Activated T-cell treated with anti-CD3 and anti-CD28 coated beads, Interleukin-2, amount 50 U/mL, for 4 hours (primary cell): ENCODE data around the gene MYLK4. TPM values are rescaled to one million over a fixed set of nuclear protein-coding genes. Genes with fewer than 3 reads are reported as not detected.

ENCODE experiments used
- ATAC-seq, 2 donors: fragments of 200-7000 bp; cut with Tn5 transposase; one replicate each; pipeline ENCODE4 v1.10.0; 2021
- DNase-seq: peaks from one replicate; pipeline ENCODE4 v3.0.0-alpha.2; 2020
- H3K27me3 Mint-ChIP-seq: one replicate; pipeline ENCODE4 v1.8.0; 2021; ENCODE audit warnings: low read depth, mixed read lengths
- H3K36me3 Mint-ChIP-seq: one replicate; pipeline ENCODE4 v1.8.0; 2022; ENCODE audit warnings: mixed read lengths; ENCODE audit not compliant: insufficient read depth
- H3K4me1 Mint-ChIP-seq: one replicate; pipeline ENCODE4 v1.8.0; 2021; ENCODE audit warnings: low read depth, mixed read lengths
- H3K4me3 Mint-ChIP-seq: one replicate; pipeline ENCODE4 v1.8.0; 2021; ENCODE audit warnings: mild to moderate bottlenecking, moderate library complexity, mixed read lengths
- H3K9me3 Mint-ChIP-seq: one replicate; pipeline ENCODE4 v1.8.0; 2021; ENCODE audit warnings: mixed read lengths
- total RNA-seq, 3 donors: library from RNA; stranded (reverse); gene quantifications; one replicate each; pipeline ENCODE4 v1.2.1, GENCODE V29; 2021

The MYLK4 gene
- total RNA-seq, 3 donors from 2014 or later: 0.08 to 0.18 (median 0.11) TPM

DNA sequence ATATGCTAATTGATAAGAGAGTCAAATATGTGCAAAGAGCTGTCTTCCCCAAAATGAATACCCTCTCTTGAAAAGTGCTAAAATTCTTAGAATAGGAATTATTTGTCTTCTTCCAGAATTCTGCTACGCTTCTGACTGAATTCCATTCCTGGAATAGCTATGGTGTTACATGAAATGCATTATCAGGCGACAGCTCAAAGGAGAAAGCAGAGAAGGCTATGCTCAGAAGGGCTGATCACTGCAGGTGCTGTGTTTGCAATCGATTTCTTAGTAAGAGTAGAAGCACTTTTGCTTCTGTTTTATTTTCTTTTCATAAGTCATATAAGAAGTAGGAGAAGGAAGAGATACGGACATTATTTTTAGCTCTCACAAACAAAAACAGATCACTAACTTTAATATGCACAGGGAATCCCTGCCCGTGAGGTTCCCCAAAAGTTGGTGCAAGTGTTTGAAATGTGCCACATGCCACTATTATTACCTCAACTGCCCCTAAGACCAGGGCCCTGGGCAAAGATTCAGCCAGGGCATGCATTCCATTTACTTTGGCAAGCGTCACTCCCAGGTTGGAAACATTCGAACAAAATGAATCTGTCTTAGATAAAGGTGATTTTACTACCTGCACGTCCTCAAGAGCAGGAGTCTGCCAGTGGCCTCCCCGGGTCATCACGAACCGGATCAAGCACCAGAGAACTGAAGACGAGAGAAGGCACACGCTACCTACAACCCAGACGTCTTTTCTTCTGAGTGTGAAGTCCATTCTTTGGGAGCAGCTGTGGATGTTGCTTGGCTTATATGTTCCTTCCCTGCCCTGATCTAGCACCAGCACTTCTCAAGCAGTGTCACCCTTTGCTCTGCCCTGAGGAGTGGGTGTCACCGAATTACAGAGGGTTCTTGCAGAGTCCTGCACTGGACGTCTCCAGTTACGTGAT, 7.2 kb downstream of the MYLK4 start:
- H3K9me3 Mint-ChIP-seq: no peaks in the 10 kb centered on the region
- DNase-seq: no peak
- no peak for ATAC-seq
- H3K4me3 Mint-ChIP-seq: no peak overlapping the region
- H3K27me3 Mint-ChIP-seq: no peaks in the 10 kb centered on the region
- H3K4me1 Mint-ChIP-seq: no peaks in the 10 kb centered on the region
- no peaks in the 10 kb centered on the region for H3K36me3 Mint-ChIP-seq

DNA sequence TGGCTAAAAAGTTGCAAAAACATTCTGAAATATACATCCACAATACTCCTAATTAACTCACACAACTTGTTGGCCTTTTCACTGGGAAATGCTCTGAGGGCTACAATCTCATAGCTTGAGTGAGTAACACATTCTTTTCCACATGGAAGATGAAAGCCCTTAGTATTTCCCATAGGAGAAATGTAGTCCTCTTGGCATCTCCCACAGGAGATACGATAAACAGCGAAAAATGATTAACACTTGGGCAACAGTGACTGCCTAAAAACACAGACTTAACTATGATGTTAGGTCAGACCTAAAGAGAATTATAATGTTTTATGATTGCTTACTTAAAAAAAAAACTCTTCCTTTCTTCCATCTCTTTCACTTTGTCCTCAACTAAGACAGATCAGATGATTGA, 9.0 kb downstream of the MYLK4 start:
- Mint-ChIP-seq H3K4me3 (no peak overlapping the region), H3K4me1 (peaks cover 4% of the 10 kb centered on the region), H3K9me3 (no peaks in the 10 kb centered on the region), H3K27me3 (no peaks in the 10 kb centered on the region), H3K36me3 (no peaks in the 10 kb centered on the region)
- ATAC-seq: no peak
- DNase-seq: no peak

DNA sequence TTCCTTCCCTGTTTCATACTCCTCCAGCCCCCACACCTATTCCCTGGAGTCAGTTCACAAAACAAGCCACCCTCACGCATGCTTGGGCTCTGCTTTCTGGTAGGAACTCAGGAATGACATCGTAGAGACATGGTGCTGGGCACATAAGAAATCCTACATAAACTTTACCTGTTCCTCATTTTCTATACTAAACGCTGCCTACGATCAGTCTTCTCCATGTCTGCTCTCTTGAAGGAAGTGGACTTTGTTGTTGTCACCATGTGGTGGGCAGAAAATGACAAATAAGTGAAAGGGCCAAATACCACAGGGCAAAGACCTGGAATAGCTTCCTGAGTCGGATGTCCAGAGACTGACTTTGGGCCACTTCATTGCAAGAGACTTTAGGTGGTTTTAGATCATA, 10.1 kb downstream of the MYLK4 start:
- H3K4me3 Mint-ChIP-seq: no peak overlapping the region
- H3K4me1 Mint-ChIP-seq: peaks cover 4% of the 10 kb centered on the region
- H3K9me3 Mint-ChIP-seq: no peaks in the 10 kb centered on the region
- ATAC-seq (no peak), DNase-seq (no peak)
- H3K36me3 Mint-ChIP-seq: no peaks in the 10 kb centered on the region
- no peaks in the 10 kb centered on the region for H3K27me3 Mint-ChIP-seq

DNA sequence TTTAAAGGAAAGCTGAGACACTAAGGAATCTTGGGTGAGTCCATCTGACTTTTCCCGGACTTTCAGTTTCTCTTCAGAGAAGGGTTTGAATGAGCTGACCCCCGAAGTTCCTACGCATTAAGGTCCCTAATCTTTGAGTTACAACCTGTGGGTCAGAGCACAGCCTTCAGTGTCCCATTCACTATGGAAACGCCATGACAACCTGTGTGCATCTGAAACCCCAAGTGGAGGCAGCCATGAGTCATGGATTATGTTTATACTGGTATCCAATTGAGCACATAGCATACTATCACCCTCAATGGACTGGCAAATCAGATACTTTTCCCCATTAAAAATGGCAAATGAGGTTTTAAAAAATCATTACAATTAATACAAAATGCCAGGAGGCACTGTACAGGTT, 11.4 kb downstream of the MYLK4 start:
- no peak for DNase-seq
- H3K4me3 Mint-ChIP-seq: no peak overlapping the region
- ATAC-seq: peak in 1 of 2 donors; percentile 68
- no peaks in the 10 kb centered on the region for H3K36me3 Mint-ChIP-seq
- H3K9me3 Mint-ChIP-seq: no peaks in the 10 kb centered on the region
- H3K27me3 Mint-ChIP-seq: no peaks in the 10 kb centered on the region
- H3K4me1 Mint-ChIP-seq: peaks cover 4% of the 10 kb centered on the region

DNA sequence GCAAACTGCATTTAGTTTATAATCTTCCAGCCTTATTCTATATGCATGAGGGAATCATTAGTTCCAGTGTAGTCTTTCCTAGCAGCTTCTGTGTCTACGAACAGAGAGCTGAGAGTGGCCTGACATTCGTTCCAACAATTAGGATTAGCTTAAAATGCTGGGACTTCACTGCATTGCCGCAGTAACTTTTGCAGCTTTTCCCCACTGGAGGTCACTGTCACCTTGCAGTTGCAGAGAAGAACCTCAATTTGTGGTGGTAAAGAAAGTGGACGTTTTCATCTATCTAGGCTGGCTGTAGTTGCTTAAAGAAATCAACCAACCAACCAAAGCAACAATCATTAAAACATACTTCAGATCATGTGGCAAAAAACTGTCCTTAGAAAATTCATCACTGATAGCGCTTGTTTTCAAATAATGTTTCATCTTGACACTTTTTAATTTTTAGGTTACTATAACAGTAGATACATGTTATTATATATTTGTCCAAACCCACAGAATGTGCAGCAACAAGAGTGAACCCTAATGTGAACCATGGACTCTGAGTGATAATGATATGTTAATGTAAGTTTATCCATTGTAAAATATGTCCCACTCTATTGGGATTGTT, 12.2 kb downstream of the MYLK4 start:
- peaks cover 4% of the 10 kb centered on the region for H3K4me1 Mint-ChIP-seq
- no peaks in the 10 kb centered on the region for H3K27me3 Mint-ChIP-seq
- no peaks in the 10 kb centered on the region for H3K9me3 Mint-ChIP-seq
- no peak overlapping the region for H3K4me3 Mint-ChIP-seq
- ATAC-seq: peak; percentile 49 to 61
- DNase-seq: peak; percentile 37
- H3K36me3 Mint-ChIP-seq: no peaks in the 10 kb centered on the region

DNA sequence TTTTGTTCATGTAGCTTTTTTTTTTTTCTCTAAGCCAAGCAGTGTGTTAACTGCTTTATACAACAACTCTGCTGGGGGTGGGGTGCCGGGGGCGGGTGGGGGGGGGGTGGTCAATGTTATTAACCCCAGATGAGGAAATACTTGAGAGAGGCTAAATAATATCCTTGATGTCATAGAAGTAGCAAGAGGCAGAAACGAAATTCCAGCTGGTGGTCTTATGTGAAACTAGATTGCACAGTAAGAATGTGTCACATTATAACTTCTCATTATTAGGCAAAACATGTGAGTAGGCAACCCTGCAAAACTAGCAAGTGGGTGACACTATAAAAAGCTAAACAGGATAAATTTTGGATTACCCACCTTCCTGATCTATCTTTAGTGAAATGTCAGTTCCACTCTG, 12.8 kb downstream of the MYLK4 start:
- peaks cover 4% of the 10 kb centered on the region for H3K4me1 Mint-ChIP-seq
- H3K9me3 Mint-ChIP-seq: no peaks in the 10 kb centered on the region
- DNase-seq (no peak), ATAC-seq (peak; percentile 49 to 66)
- no peaks in the 10 kb centered on the region for H3K36me3 Mint-ChIP-seq
- no peaks in the 10 kb centered on the region for H3K27me3 Mint-ChIP-seq
- no peak overlapping the region for H3K4me3 Mint-ChIP-seq

DNA sequence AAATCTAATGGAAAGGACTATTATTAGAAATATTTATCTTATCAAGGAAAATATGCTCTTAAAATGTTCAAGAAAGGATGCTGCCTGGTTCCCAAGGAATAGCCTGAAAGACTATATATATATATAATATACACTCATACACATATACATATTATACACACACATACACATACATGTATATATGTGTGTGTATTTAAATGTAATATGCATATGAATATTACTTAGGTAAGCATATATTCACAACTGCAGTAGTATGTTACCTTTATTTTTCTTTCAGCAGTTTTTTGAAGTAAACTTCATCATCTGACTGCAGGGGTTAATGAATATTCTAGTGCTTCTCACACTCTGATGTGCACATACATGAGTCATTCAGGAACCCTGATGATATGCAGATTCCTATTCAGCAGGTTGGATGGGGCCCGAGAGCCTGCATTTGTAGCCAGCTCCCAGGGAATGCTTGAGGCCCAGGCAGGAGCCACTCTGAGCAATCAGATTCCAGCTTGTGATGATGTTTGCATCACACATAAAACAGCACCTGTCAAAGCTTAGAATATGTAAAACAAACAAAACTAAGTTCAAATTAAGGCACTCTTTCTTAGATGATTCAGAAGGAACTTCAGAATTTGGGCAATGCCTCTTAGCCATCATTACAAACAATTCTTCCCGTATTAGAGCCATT, 16.1 kb downstream of the MYLK4 start:
- DNase-seq (no peak), ATAC-seq (no peak)
- H3K9me3 Mint-ChIP-seq: no peaks in the 10 kb centered on the region
- H3K4me3 Mint-ChIP-seq: no peak overlapping the region
- no peaks in the 10 kb centered on the region for H3K27me3 Mint-ChIP-seq
- no peaks in the 10 kb centered on the region for H3K36me3 Mint-ChIP-seq
- H3K4me1 Mint-ChIP-seq: peaks cover 4% of the 10 kb centered on the region

DNA sequence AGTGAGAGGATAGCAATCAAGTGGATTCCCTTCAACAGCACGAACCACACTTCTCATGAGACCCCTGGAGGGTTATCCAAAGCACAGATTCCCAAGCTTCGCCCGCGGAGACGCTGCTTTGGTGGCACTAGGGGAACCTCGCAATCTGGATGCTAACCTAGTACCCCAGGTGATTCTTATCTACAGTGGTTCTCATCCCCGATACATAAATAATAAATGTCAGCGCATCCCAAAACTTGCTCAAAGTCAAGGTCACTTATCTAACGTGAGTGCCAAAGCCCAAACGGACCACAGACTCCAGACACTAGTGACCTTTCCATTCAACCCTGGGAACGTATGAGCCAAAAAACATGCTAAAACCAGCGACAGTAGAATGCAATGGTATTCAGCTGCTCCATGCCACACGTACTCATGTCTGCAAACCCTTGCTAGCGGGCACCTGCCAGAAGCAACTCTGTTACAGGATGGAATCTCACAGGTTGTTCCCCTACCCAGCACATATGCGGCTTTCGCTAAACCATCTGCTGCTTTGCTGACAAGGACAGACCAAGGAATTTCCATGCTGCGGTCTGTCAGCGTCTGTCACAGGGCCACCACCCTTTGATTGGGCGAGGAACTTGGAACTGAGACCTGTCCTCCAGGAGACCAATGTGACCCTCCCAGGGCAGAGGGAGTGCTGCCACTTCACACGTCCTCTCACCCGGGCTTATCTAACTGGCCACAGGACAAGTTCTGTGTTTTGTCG, 16.8 kb downstream of the MYLK4 start:
- Mint-ChIP-seq H3K9me3 (no peaks in the 10 kb centered on the region), H3K4me3 (no peak overlapping the region), H3K4me1 (peaks cover 4% of the 10 kb centered on the region), H3K27me3 (no peaks in the 10 kb centered on the region), H3K36me3 (no peaks in the 10 kb centered on the region)
- no peak for DNase-seq
- ATAC-seq: no peak

DNA sequence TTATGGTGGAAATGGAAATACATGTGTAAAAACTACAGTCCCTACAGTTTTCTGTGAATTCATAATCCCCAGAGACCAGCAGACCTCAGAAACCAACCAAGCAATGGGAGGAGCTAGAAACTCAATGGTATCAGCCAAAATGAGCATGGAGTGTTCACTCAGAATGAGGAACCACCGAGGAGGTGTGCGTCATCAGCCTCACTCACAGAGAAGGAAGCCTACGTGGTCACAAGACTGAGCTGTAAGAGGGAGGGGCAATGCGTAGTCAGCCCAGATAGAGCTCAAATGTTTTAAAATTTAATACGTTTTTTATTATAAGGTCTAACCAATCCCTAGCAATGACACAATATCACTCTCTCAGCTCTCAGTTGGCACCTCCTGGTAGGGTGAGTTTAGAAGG, 17.4 kb downstream of the MYLK4 start:
- no peaks in the 10 kb centered on the region for H3K36me3 Mint-ChIP-seq
- peaks cover 4% of the 10 kb centered on the region for H3K4me1 Mint-ChIP-seq
- H3K27me3 Mint-ChIP-seq: peaks cover 2% of the 10 kb centered on the region
- ATAC-seq: peak; percentile 76 to 91
- H3K4me3 Mint-ChIP-seq: no peak overlapping the region
- DNase-seq: no peak
- H3K9me3 Mint-ChIP-seq: no peaks in the 10 kb centered on the region

DNA sequence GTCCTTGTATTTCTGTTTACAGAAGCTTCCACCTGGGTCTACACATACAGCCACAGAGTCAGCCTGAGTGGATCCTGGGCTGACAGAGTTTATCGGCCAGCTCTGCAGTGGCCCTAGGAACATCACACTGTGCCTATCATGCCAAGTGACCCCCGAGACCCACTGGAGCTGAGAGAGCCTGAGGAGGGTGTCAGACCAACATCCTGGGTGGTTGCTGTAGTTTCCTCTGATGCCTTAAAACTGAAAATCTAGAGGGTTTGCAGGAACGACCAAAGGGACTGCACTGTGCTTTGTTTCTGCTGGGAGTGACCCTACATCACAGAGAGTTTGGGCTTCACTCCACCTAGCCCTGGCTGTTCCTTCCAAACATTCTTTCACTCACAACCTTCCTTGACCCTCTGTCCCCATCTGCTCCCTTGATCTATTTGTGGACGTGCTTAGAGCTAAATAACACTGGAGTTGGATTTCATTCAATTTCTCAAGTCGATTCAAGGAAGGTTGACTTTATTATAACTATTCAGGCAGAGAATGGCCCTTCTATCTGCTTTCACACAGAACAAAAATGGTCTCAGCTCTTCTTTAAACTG, 18.1 kb downstream of the MYLK4 start:
- H3K4me1 Mint-ChIP-seq: peaks cover 2% of the 10 kb centered on the region
- no peaks in the 10 kb centered on the region for H3K36me3 Mint-ChIP-seq
- peaks cover 2% of the 10 kb centered on the region for H3K27me3 Mint-ChIP-seq
- no peak overlapping the region for H3K4me3 Mint-ChIP-seq
- no peak for DNase-seq
- no peak for ATAC-seq
- no peaks in the 10 kb centered on the region for H3K9me3 Mint-ChIP-seq

DNA sequence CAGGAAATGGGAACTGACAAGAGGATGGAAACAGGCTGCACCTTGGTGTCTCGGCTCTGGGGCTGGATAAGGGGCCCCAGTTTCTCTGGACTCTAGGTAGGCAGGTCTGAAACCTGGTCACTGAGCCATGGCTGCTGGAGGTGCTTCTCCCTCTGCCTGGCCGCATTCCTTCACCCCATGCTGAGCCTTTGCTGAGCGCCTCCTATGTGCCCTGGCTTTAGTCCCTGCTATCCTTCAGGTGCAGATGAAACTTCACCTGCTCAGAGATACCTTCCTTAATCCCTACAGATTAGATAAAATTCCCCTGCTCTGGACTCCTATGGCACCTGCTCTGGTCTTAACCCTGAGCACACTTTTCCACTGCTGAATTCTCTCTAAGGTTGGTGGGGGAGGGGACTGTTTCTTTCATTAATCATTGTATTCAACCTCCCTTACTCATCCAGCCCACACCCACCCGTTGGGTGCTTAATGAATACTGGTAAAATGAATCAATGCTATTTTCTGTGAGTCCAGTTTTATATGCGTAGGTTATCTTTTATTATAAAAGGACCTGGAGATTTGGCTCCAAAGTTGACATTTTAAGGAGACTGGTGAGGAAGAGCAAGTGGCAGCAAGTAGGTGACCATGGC, 19.3 kb downstream of the MYLK4 start:
- H3K4me3 Mint-ChIP-seq: no peak overlapping the region
- no peaks in the 10 kb centered on the region for H3K36me3 Mint-ChIP-seq
- no peak for ATAC-seq
- H3K27me3 Mint-ChIP-seq: peaks cover 2% of the 10 kb centered on the region
- no peaks in the 10 kb centered on the region for H3K4me1 Mint-ChIP-seq
- no peaks in the 10 kb centered on the region for H3K9me3 Mint-ChIP-seq
- DNase-seq: no peak

DNA sequence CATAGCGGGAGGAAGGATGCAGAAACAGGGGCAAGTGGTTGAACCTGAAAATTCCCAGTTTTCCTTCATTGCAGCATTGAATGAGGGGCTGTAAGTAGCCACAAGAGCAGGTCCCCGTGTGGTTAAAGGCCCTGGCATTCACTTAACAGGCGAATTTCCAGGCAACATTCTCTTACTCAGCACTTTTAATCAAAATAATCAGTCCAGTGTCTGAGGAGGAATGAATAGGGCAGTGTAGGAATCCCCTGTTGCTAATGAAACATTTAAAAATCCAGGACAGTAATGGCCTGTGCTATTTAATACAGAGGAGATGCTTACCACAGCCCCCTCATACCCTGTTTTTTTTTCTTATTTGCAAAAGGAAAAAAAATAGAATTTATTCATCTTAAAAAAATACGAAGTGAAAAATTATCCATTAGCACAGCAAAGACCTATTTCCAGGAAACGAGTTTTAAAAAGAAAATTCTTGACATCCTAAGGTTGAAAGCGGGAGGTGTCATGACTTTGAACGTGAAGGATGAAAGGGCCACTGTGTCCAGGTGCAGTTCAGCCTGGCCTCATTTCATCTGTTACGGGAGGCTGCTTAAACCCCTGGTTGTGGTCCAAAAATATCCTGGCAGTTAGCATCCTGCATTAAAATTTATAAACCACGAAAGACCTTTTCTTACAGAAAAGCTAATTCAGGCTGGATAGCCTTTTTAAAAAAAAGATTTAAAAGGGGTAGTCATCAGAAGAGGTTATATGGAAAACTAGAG, 20.2 kb downstream of the MYLK4 start:
- Mint-ChIP-seq H3K36me3 (no peaks in the 10 kb centered on the region), H3K9me3 (no peaks in the 10 kb centered on the region), H3K4me1 (no peaks in the 10 kb centered on the region), H3K27me3 (peaks cover 2% of the 10 kb centered on the region), H3K4me3 (no peak overlapping the region)
- ATAC-seq: no peak
- no peak for DNase-seq

DNA sequence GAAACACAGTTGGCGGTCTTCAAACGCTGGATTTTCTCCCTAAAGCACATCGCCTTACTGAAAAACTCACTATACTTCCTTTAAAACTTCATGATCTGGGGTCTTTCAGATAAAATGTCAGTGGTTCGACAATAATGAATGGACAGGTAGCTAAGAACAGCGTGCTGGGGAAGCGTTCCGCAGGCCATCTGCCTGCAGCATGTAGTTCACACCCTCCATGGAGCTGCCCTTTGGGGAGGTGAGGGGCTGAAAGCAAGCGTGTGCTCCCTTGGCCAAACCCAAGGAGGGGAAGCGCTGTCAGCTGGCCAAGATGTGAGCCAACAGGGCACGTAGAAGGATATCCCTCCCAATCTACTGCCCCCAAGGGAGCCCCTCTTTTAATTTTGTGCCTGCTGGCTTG, 20.8 kb downstream of the MYLK4 start:
- no peak overlapping the region for H3K4me3 Mint-ChIP-seq
- H3K36me3 Mint-ChIP-seq: no peaks in the 10 kb centered on the region
- no peaks in the 10 kb centered on the region for H3K9me3 Mint-ChIP-seq
- peaks cover 2% of the 10 kb centered on the region for H3K27me3 Mint-ChIP-seq
- no peak for DNase-seq
- H3K4me1 Mint-ChIP-seq: no peaks in the 10 kb centered on the region
- no peak for ATAC-seq
